ENCODE results near the gene BEGAIN. TPM values are rescaled to one million over a fixed set of nuclear protein-coding genes. Genes with fewer than 3 reads are reported as not detected.
A peak's percentile ranks its signal among the peaks of the same experiment; 100 is the strongest.

Gene BEGAIN
- total RNA-seq, 4 donors from 2014 or later: 0.25 to 2.2 (median 1.6) TPM

- no peak for DNase-seq (ENCODE audit: low spot score in 2 of 2)
- intact Hi-C loops (cut with DNase I; ENCODE audit: low total_unique reads): no loop called here
- TF ChIP-seq CTCF (IDR thresholded peaks at IDR 0.05) (no peak), POLR2A (IDR thresholded peaks at IDR 0.05) (no peak)
- H3K4me3 ChIP-seq (ENCODE audit: low read depth, poor library complexity, severe bottlenecking): no peak overlapping the region
- 60 to 70% methylated on average over 15 of the region's 15 CpGs for WGBS, 2 donors
Measured at GRCh38 chr14:100548939-100549338, 38.3 kb downstream of the BEGAIN start.

DNA sequence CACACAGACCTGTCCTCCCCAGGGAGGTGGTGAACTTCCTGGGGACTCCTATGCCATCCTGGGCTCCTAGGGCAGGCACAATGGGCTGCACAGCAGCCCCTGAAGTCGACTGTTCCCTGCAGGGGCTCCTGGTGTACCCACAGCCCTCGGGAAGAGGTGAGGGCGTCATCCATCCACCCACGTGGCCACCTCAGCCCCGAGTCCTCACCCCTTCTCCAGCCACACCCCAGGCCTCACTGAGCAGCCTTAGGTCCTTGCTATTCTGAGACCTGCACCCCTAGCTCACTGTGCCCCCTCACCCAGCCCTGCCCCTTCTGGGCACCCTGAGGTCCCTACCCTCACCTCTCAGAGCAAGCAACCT lies 38.9 kb downstream of the BEGAIN start:
- DNase-seq (ENCODE audit: low spot score in 2 of 2): no peak
- intact Hi-C loops (cut with DNase I; ENCODE audit: low total_unique reads): no loop called here
- H3K4me3 ChIP-seq (ENCODE audit: low read depth, poor library complexity, severe bottlenecking): no peak overlapping the region
- WGBS, 2 donors: 38 to 42% methylated on average over 5 of the region's 5 CpGs
- no peak for TF ChIP-seq POLR2A (IDR thresholded peaks at IDR 0.05)
- no peak for TF ChIP-seq CTCF (IDR thresholded peaks at IDR 0.05)

- intact Hi-C loops (cut with DNase I; ENCODE audit: low total_unique reads): no loop called here
- no peak for TF ChIP-seq CTCF (IDR thresholded peaks at IDR 0.05)
- no peak for TF ChIP-seq POLR2A (IDR thresholded peaks at IDR 0.05)
- peak; percentile 68 to 94 for DNase-seq (ENCODE audit: low spot score in 2 of 2)
- 41 to 56% methylated on average over 18 of the region's 18 CpGs for WGBS, 2 donors
- H3K4me3 ChIP-seq (ENCODE audit: low read depth, poor library complexity, severe bottlenecking): no peak overlapping the region
Measured at GRCh38 chr14:100547633-100548294, 39.5 kb downstream of the BEGAIN start.

GRCh38 chr14:100546051-100546443 lies 41.2 kb downstream of the BEGAIN start:
- TF ChIP-seq POLR2A (IDR thresholded peaks at IDR 0.05): no peak
- TF ChIP-seq CTCF (IDR thresholded peaks at IDR 0.05): no peak
- DNase-seq (ENCODE audit: low spot score in 2 of 2): no peak
- intact Hi-C loops (cut with DNase I; ENCODE audit: low total_unique reads): no loop called here
- WGBS, 2 donors: 50 to 79% methylated on average over 5 to 8 of the region's 28 CpGs
- H3K4me3 ChIP-seq (ENCODE audit: low read depth, poor library complexity, severe bottlenecking): no peak overlapping the region

GRCh38 chr14:100545359-100545758 lies 41.9 kb downstream of the BEGAIN start:
- TF ChIP-seq POLR2A (IDR thresholded peaks at IDR 0.05): no peak
- no peak for TF ChIP-seq CTCF (IDR thresholded peaks at IDR 0.05)
- no peak overlapping the region for H3K4me3 ChIP-seq (ENCODE audit: low read depth, poor library complexity, severe bottlenecking)
- 75 to 77% methylated on average over 5 of the region's 5 CpGs for WGBS, 2 donors
- DNase-seq (ENCODE audit: low spot score in 2 of 2): no peak
- intact Hi-C loops (cut with DNase I; ENCODE audit: low total_unique reads): no loop called here
